Measurements from ENCODE around the gene SCAPER.
"Not testable (repeated sequence)": the region's sequence is repeated elsewhere in the genome, so short reads cannot be mapped to it uniquely, and the experiment has no call there.

Gene SCAPER

DNA sequence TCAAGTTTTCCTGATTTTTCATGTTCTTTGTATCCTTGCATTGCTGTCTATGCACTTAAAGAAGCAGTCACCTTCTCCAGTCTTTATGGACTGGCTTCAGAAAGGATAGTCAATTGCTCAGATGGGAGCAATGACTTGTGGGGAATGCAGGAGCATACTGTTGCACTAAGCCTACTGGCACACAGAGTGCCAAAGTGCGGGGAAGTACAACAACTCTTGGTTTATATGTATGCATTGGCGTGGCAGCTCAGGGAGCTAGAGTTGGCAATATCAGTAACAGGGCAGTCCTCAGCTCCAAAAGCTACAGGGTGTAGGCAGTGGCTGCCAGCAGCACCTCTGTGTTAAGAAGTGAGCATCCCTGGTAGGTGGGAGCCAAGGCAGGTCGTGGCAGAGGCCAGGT is 141.1 kb downstream of the SCAPER start:
- H3K4me1 ChIP-seq (ENCODE audit: insufficient read depth, low read length), result no peaks in the 10 kb centered on the region
- H3K27ac ChIP-seq (ENCODE audit: low read depth, low read length), result no peak overlapping the region
- H3K9ac ChIP-seq (ENCODE audit: low read length), result no peak overlapping the region
- no peaks in the 10 kb centered on the region for H3K27me3 ChIP-seq (ENCODE audit: control insufficient read depth in 1 of 2, insufficient read depth in 2 of 2, low read length in 2 of 2)
- no peak overlapping the region for H3K4me3 ChIP-seq (ENCODE audit: low read depth in 1 of 2, low read length in 2 of 2)
- H3K9me3 ChIP-seq (ENCODE audit: low read length), result no peaks in the 10 kb centered on the region
- peaks cover 17% of the 10 kb centered on the region for H3K36me3 ChIP-seq (ENCODE audit: insufficient read depth, low read length)

GRCh38 chr15:76763554-76763953 is 141.6 kb downstream of the SCAPER start:
- Histone ChIP-seq H3K9ac (ENCODE audit: low read length) (no peak overlapping the region), H3K4me1 (ENCODE audit: insufficient read depth, low read length) (no peaks in the 10 kb centered on the region)

GRCh38 chr15:76756381-76756780 is 148.8 kb downstream of the SCAPER start:
- no peaks in the 10 kb centered on the region for H3K9me3 ChIP-seq (ENCODE audit: low read length)
- H3K36me3 ChIP-seq (ENCODE audit: insufficient read depth, low read length), result no peaks in the 10 kb centered on the region
- no peaks in the 10 kb centered on the region for H3K4me1 ChIP-seq (ENCODE audit: insufficient read depth, low read length)
- no peaks in the 10 kb centered on the region for H3K27me3 ChIP-seq (ENCODE audit: control insufficient read depth in 1 of 2, insufficient read depth in 2 of 2, low read length in 2 of 2)
- no peak overlapping the region for H3K4me3 ChIP-seq (ENCODE audit: low read depth in 1 of 2, low read length in 2 of 2)
- H3K9ac ChIP-seq (ENCODE audit: low read length), result no peak overlapping the region
- H3K27ac ChIP-seq (ENCODE audit: low read depth, low read length), result no peak overlapping the region

More at GRCh38 chr15:76763554-76763953, 141.6 kb downstream of the SCAPER start:
- Histone ChIP-seq H3K27ac (ENCODE audit: low read depth, low read length) (no peak overlapping the region), H3K36me3 (ENCODE audit: insufficient read depth, low read length) (peaks cover 17% of the 10 kb centered on the region), H3K27me3 (ENCODE audit: control insufficient read depth in 1 of 2, insufficient read depth in 2 of 2, low read length in 2 of 2) (no peaks in the 10 kb centered on the region), H3K9me3 (ENCODE audit: low read length) (no peaks in the 10 kb centered on the region), H3K4me3 (ENCODE audit: low read depth in 1 of 2, low read length in 2 of 2) (no peak overlapping the region)

DNA sequence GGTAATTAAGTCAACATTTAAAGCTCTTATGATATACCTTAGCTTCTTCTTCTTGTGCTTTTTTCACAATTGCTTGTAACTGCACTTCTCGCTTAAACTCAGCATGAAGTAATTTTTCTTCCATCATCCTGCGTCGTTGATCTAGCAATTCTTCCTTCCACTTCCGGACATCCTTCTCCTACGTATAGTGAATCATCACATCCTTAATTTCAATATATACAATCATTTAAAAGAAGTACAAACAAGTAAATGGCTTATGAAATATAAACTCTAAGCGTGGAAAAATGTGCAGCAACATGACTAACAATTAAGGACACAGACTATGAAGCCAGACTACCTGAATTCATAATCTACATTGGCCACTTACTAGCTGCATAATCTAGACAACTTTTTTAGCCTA is 151.4 kb downstream of the SCAPER start:
- Histone ChIP-seq H3K36me3 (ENCODE audit: insufficient read depth, low read length) (no peaks in the 10 kb centered on the region), H3K9me3 (ENCODE audit: low read length) (no peaks in the 10 kb centered on the region)

DNA sequence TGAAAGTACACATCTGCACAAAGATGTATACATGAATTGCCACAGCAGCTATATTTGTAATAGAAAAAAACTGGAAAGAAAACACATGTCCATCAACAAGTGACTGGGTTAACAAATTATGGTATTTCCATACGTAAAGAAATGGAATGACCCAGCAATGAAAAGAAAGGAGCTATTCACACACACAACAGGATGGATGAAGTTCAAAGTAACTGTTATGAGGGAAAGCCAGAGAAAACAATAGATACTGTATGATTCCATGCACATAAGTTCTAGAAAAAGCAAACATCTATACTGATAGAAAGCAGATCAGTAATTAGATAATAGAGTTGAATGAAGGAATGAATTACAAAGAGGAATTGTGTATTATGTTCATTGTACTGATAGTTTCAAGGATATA is 152.0 kb downstream of the SCAPER start:
- Histone ChIP-seq H3K4me3 (ENCODE audit: low read depth in 1 of 2, low read length in 2 of 2) (no peak overlapping the region), H3K4me1 (ENCODE audit: insufficient read depth, low read length) (no peaks in the 10 kb centered on the region), H3K27me3 (ENCODE audit: control insufficient read depth in 1 of 2, insufficient read depth in 2 of 2, low read length in 2 of 2) (no peaks in the 10 kb centered on the region), H3K9ac (ENCODE audit: low read length) (no peak overlapping the region), H3K9me3 (ENCODE audit: low read length) (no peaks in the 10 kb centered on the region), H3K27ac (ENCODE audit: low read depth, low read length) (no peak overlapping the region), H3K36me3 (ENCODE audit: insufficient read depth, low read length) (no peaks in the 10 kb centered on the region)

More for the DNA sequence above, 151.4 kb downstream of the SCAPER start:
- H3K4me3 ChIP-seq (ENCODE audit: low read depth in 1 of 2, low read length in 2 of 2), result no peak overlapping the region
- no peak overlapping the region for H3K27ac ChIP-seq (ENCODE audit: low read depth, low read length)
- H3K4me1 ChIP-seq (ENCODE audit: insufficient read depth, low read length), result no peaks in the 10 kb centered on the region
- H3K9ac ChIP-seq (ENCODE audit: low read length), result no peak overlapping the region
- no peaks in the 10 kb centered on the region for H3K27me3 ChIP-seq (ENCODE audit: control insufficient read depth in 1 of 2, insufficient read depth in 2 of 2, low read length in 2 of 2)

- no peak overlapping the region for H3K4me3 ChIP-seq (ENCODE audit: low read depth in 1 of 2, low read length in 2 of 2)
- H3K27me3 ChIP-seq (ENCODE audit: control insufficient read depth in 1 of 2, insufficient read depth in 2 of 2, low read length in 2 of 2), result no peaks in the 10 kb centered on the region
- no peak overlapping the region for H3K27ac ChIP-seq (ENCODE audit: low read depth, low read length)
- no peak overlapping the region for H3K9ac ChIP-seq (ENCODE audit: low read length)
- no peaks in the 10 kb centered on the region for H3K9me3 ChIP-seq (ENCODE audit: low read length)
- H3K36me3 ChIP-seq (ENCODE audit: insufficient read depth, low read length), result no peaks in the 10 kb centered on the region
- H3K4me1 ChIP-seq (ENCODE audit: insufficient read depth, low read length), result no peaks in the 10 kb centered on the region
These were observed 152.6 kb downstream of the SCAPER start for GRCh38 chr15:76752549-76752948.

- no peaks in the 10 kb centered on the region for H3K9me3 ChIP-seq (ENCODE audit: low read length)
- no peak overlapping the region for H3K27ac ChIP-seq (ENCODE audit: low read depth, low read length)
- H3K9ac ChIP-seq (ENCODE audit: low read length), result no peak overlapping the region
- H3K27me3 ChIP-seq (ENCODE audit: control insufficient read depth in 1 of 2, insufficient read depth in 2 of 2, low read length in 2 of 2), result no peaks in the 10 kb centered on the region
- H3K4me1 ChIP-seq (ENCODE audit: insufficient read depth, low read length), result no peaks in the 10 kb centered on the region
- H3K36me3 ChIP-seq (ENCODE audit: insufficient read depth, low read length), result peaks cover 12% of the 10 kb centered on the region
- no peak overlapping the region for H3K4me3 ChIP-seq (ENCODE audit: low read depth in 1 of 2, low read length in 2 of 2)
These were observed 167.6 kb downstream of the SCAPER start for GRCh38 chr15:76737573-76737972.

- not testable (repeated sequence) for H3K4me1 ChIP-seq (ENCODE audit: insufficient read depth, low read length); H3K9ac ChIP-seq (ENCODE audit: low read length); H3K27me3 ChIP-seq (ENCODE audit: control insufficient read depth in 1 of 2, insufficient read depth in 2 of 2, low read length in 2 of 2); H3K9me3 ChIP-seq (ENCODE audit: low read length); H3K27ac ChIP-seq (ENCODE audit: low read depth, low read length); H3K4me3 ChIP-seq (ENCODE audit: low read depth in 1 of 2, low read length in 2 of 2)
- H3K36me3 ChIP-seq (ENCODE audit: insufficient read depth, low read length), result peaks cover 16% of the 10 kb centered on the region
These were observed 172.8 kb downstream of the SCAPER start for GRCh38 chr15:76732321-76732720.

DNA sequence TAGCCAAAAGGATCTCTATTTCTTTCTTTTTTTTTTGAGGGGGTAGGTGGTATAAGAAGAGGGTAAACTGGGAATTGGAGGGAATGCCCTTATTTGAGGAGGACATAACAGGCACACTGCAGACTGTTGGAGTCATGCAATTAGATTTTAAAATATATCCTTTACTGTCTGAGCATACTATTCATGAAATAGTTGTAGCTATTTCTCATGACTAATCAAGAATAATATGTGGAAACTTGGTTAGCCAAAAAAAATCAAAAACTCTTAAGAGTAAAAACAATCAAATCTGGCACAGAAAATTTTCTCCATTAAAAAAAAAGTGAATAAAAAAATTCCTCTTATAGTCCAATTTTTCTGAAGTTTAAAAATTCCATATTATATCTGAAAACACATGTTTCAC is 174.9 kb downstream of the SCAPER start:
- no peaks in the 10 kb centered on the region for H3K9me3 ChIP-seq (ENCODE audit: low read length)
- H3K36me3 ChIP-seq (ENCODE audit: insufficient read depth, low read length), result peaks cover 13% of the 10 kb centered on the region
- no peak overlapping the region for H3K27ac ChIP-seq (ENCODE audit: low read depth, low read length)
- no peaks in the 10 kb centered on the region for H3K27me3 ChIP-seq (ENCODE audit: control insufficient read depth in 1 of 2, insufficient read depth in 2 of 2, low read length in 2 of 2)
- H3K4me3 ChIP-seq (ENCODE audit: low read depth in 1 of 2, low read length in 2 of 2), result no peak overlapping the region
- H3K9ac ChIP-seq (ENCODE audit: low read length), result no peak overlapping the region
- no peaks in the 10 kb centered on the region for H3K4me1 ChIP-seq (ENCODE audit: insufficient read depth, low read length)

- Histone ChIP-seq H3K36me3 (ENCODE audit: insufficient read depth, low read length) (no peaks in the 10 kb centered on the region), H3K27me3 (ENCODE audit: control insufficient read depth in 1 of 2, insufficient read depth in 2 of 2, low read length in 2 of 2) (no peaks in the 10 kb centered on the region), H3K4me1 (ENCODE audit: insufficient read depth, low read length) (no peaks in the 10 kb centered on the region), H3K9me3 (ENCODE audit: low read length) (no peaks in the 10 kb centered on the region), H3K9ac (ENCODE audit: low read length) (no peak overlapping the region), H3K27ac (ENCODE audit: low read depth, low read length) (no peak overlapping the region), H3K4me3 (ENCODE audit: low read depth in 1 of 2, low read length in 2 of 2) (no peak overlapping the region)
These were observed 186.3 kb downstream of the SCAPER start for GRCh38 chr15:76718863-76719262.

- Histone ChIP-seq H3K27ac (ENCODE audit: low read depth, low read length) (no peak overlapping the region), H3K4me3 (ENCODE audit: low read depth in 1 of 2, low read length in 2 of 2) (no peak overlapping the region), H3K36me3 (ENCODE audit: insufficient read depth, low read length) (no peaks in the 10 kb centered on the region), H3K9ac (ENCODE audit: low read length) (no peak overlapping the region), H3K27me3 (ENCODE audit: control insufficient read depth in 1 of 2, insufficient read depth in 2 of 2, low read length in 2 of 2) (no peaks in the 10 kb centered on the region), H3K9me3 (ENCODE audit: low read length) (no peaks in the 10 kb centered on the region), H3K4me1 (ENCODE audit: insufficient read depth, low read length) (no peaks in the 10 kb centered on the region)
These were observed 190.2 kb downstream of the SCAPER start for GRCh38 chr15:76714950-76715349.

GRCh38 chr15:76711351-76711827 is 193.8 kb downstream of the SCAPER start:
- Histone ChIP-seq H3K4me1 (ENCODE audit: insufficient read depth, low read length) (no peaks in the 10 kb centered on the region), H3K9ac (ENCODE audit: low read length) (no peak overlapping the region), H3K27me3 (ENCODE audit: control insufficient read depth in 1 of 2, insufficient read depth in 2 of 2, low read length in 2 of 2) (no peaks in the 10 kb centered on the region), H3K27ac (ENCODE audit: low read depth, low read length) (no peak overlapping the region), H3K9me3 (ENCODE audit: low read length) (no peaks in the 10 kb centered on the region), H3K4me3 (ENCODE audit: low read depth in 1 of 2, low read length in 2 of 2) (no peak overlapping the region), H3K36me3 (ENCODE audit: insufficient read depth, low read length) (no peaks in the 10 kb centered on the region)

Measured in muscle layer of colon (tissue), 2 donors.